GM18951 (cell line): ENCODE data around the gene RIC8B.

Source experiments
- POLR2A ChIP-seq: IDR thresholded peaks from 4 replicates; pipeline ENCODE4 v1.6.1; 2011; ENCODE audit warnings: mild to moderate bottlenecking; ENCODE audit not compliant: insufficient read length, insufficient read depth; ENCODE audit errors: extremely low read depth
- in situ Hi-C: fragments of 300-500 bp; cut with MboI; formaldehyde crosslinking; loops from one replicate; pipeline ENCODE4 v1.12.0; 2022; ENCODE audit warnings: low sequenced_read_pairs, mixed read lengths, inconsistent platforms; ENCODE audit not compliant: unreplicated experiment

The RIC8B gene

GRCh38 chr12:106847861-106848260 lies 73.4 kb downstream of the RIC8B start:
- no peak for TF ChIP-seq POLR2A
- in situ Hi-C loops = no loop called here

DNA sequence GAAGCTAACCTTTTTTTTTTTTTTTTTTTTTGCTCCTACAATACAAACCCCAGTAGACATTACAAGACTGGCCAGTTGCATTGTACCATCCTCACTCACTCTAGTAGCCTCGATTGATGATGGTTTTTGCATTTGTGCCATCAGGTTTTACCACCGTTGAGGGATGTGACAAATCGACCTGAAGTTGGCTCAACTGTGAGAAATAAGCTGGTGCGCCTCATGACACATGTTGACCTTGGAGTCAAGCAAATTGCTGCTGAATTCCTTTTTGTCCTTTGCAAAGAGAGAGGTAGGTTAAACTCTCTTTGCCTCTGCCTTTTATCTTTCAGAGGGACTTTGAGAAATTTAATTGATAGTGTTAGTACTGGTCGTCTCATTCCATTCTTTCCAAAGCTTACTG lies 76.8 kb downstream of the RIC8B start:
- in situ Hi-C loops = no loop called here
- TF ChIP-seq POLR2A = no peak

GRCh38 chr12:106854723-106855122 lies 80.2 kb downstream of the RIC8B start:
- in situ Hi-C loops = no loop called here
- no peak for TF ChIP-seq POLR2A

DNA sequence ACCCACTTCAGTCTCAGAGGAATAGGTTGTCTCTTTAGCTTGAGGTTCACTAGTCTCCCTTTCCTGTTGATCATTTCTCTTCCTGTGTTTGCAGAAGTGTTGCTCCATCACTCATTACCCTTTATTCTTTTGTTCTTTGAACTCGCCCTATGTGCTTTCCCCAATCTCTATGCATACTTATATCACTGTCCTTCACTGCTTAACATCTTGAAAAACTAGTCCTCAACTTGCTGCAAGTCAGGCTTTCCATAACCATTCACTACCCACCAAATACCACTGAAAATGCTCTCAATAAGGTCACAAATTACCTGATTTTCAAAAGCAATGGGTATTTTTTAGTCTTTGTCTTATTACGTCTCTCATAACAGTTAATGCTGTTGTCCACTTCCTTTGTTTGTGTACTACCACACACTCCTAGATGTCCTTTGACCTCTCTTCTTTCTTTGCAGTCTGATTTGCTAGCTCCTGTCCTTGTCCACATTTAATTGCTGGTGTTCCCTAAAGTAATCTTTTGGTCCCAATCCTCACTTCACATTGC lies 80.8 kb downstream of the RIC8B start:
- in situ Hi-C loops = no loop called here
- TF ChIP-seq POLR2A = no peak

DNA sequence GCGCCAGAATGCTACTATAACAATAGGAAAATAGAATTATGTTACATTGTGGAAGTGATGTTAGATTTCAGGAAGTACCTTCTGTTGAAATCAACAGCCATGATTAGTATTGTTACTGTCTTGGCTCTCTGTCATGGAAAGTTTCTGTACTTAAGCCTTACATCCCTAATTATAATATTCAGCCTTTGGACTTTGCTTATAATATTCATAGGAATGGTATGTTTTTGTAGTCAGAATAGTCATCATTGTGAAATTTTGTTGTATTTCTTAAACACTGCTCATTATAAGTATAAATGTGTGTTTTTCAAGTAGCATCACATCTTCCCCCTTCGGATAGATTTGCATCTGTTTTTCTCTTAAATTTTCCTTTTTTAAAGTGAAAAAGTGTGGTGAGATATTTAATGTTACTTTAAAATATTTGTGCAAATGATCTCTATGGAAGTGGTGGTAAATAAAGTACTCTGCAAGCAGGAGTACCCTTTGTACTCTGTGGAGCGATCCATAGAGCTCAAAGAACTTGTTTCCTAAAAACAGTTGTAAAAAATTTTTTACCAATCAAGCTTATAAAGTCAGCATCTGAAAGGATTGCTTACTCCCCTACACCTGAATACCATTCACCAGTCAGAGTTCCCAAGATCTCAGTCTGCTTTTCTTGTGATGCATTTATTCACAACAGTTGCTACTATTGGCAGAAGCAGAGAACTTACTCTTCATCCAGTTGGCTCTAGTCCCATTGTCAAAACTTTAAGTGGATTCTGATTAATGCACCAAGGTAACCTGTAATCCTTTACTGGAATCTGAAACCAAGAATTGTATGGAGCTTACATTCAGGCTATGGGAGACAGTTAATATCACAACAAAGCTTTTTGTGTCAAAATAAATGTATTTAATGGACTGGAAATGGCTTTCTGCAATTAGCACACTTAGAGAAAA lies 87.8 kb downstream of the RIC8B start:
- in situ Hi-C loops = no loop called here
- TF ChIP-seq POLR2A = no peak

DNA sequence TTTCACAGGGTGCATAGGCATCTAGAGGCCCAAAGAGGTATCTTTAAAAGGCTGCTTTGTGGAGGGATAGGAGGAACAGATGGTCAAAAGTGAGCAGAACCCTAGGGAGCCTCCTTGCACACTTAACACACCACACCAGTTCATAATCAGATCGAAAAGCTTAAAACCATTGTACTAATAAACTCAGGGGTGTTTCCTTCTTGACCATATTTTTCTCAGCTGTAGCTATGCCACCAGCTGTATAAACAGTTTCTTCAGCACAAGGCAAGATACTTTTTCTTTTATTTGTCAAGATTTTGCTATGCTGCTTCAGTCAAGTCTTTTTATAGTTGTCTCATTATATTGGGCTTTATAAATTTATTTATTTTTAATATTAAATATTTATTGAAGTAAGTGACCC lies 88.7 kb downstream of the RIC8B start:
- in situ Hi-C loops = no loop called here
- no peak for TF ChIP-seq POLR2A

DNA sequence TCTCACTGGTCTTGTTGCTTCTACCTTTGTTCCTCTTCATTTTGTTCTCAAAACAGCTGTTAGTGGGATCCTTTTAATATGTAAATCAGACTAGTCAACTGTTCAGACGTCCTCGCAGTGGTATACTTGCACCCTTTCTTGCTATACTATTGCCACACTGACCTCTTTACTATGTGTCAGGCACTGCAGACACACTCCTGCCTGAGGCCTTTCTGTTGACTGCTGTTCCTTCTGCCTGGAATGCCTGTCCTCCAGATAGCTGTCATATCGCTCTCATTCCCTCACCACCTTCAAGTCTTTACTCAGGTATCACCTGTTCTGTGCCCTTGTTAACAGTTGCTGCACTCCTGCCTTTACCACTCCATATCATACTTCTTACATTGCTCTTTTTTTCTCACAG lies 91.2 kb downstream of the RIC8B start:
- in situ Hi-C loops = no loop called here
- TF ChIP-seq POLR2A = no peak

- no peak for TF ChIP-seq POLR2A
- in situ Hi-C loops = no loop called here
Measured at GRCh38 chr12:106866426-106867080, 92.1 kb downstream of the RIC8B start.

DNA sequence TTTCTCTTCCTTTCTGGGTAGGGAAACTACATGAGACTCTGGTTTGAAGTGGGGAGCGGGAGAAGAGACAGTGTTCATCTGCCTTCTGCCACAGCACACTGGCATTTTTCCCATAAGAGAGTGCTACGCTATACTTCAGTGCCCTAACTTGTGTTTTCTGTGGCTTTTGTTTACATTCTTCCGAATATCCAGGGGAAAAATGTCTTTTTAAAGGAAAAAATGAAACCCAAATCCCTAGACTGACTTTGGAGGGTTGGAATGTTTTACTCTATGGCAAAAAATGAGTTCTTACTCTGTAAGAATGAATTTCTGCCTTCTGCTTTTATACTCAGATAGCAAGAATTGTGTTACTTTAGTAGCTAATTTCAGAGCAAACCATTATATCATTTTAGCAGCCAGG lies 93.2 kb downstream of the RIC8B start:
- TF ChIP-seq POLR2A = no peak
- in situ Hi-C loops = no loop called here

DNA sequence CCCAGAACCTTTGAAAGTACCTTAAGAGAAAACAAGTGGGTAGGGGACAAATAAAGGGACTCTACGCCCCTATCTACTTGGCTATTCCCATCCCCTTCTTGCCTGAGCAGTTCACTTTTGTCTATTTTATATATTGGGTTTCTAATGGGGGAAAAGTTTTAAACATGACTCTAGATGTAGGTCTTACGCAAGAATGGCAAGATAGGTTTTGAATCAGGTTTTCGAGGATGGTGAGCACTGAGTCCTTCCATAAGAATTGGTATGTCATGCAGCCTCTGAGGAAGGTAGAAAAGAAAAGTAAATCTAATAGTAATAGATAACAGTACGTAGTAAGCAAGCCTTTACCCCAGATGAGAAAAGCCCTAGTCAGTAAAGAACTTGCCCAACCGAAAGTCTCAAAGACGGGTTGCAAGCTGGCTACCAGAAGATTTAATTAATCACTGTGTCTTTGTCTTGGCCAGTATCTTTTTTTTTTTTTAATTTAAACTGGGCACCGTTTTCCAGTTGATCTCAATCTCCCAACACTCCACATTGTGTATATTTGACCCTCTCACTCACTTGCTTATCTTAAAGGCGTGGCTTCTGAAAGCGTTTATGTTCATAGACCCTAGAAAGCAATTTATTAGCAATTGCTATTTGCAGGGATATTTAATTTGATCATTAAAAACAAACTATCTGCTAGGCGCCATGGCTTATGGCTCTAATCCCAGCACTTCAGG lies 94.7 kb downstream of the RIC8B start:
- TF ChIP-seq POLR2A = no peak
- in situ Hi-C loops = no loop called here

DNA sequence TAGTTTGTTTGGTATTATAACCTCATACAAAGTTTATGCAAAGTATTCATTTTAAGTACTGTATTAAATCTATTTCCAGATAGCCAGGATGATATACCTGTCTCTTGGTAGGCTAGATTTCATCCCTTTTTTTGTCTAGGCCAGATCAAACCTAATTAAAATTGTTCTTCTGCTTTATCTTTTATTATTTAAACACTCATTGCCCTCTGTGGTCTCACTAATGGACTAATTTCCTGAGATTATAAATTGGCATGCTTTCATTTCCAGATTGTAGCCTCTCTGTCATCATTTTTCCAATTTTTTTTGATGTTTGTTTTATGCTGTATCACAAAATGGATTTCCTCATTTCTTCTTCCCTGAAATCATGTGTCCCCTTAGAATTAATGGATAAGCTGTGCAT lies 95.6 kb downstream of the RIC8B start:
- TF ChIP-seq POLR2A = no peak
- in situ Hi-C loops = no loop called here

GRCh38 chr12:106871477-106871876 lies 97.0 kb downstream of the RIC8B start:
- no peak for TF ChIP-seq POLR2A

DNA sequence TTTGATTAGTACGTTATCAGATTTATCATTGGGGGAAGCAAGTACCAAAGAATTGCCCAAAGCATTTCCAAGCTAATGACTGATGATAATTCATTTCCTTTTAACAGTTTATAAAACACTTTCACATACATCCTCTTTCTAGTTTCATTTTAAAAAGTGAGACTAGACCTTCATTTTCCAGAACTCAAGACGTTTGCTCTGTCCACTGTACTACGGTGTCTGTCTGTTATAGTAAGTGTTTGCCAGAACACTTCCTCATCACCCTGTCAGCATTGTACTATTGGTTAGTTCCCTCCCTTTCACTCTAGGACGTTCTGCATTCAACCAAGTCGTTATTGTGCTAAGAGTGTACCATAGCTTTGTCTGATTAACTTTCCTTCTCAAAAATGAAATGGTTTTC lies 99.5 kb downstream of the RIC8B start:
- in situ Hi-C loops = no loop called here
- no peak for TF ChIP-seq POLR2A

More at GRCh38 chr12:106871477-106871876, 97.0 kb downstream of the RIC8B start:
- in situ Hi-C loops = no loop called here
